GM12892 (cell line): ENCODE measurements around the gene GAS6.

ENCODE experiments used
- POLR2A ChIP-seq: IDR thresholded peaks from 2 replicates; pipeline ENCODE4 v1.6.1; 2011; ENCODE audit warnings: low read depth, low read length, control low read depth
- POLR2AphosphoS5 ChIP-seq: IDR thresholded peaks from 2 replicates; pipeline ENCODE4 v1.6.1; 2011; ENCODE audit warnings: low read depth, low read length, control low read depth
- TAF1 ChIP-seq: IDR thresholded peaks from 2 replicates; pipeline ENCODE4 v1.6.1; 2011; ENCODE audit warnings: low read depth, mild to moderate bottlenecking, control low read depth, low read length, borderline replicate concordance

DNA sequence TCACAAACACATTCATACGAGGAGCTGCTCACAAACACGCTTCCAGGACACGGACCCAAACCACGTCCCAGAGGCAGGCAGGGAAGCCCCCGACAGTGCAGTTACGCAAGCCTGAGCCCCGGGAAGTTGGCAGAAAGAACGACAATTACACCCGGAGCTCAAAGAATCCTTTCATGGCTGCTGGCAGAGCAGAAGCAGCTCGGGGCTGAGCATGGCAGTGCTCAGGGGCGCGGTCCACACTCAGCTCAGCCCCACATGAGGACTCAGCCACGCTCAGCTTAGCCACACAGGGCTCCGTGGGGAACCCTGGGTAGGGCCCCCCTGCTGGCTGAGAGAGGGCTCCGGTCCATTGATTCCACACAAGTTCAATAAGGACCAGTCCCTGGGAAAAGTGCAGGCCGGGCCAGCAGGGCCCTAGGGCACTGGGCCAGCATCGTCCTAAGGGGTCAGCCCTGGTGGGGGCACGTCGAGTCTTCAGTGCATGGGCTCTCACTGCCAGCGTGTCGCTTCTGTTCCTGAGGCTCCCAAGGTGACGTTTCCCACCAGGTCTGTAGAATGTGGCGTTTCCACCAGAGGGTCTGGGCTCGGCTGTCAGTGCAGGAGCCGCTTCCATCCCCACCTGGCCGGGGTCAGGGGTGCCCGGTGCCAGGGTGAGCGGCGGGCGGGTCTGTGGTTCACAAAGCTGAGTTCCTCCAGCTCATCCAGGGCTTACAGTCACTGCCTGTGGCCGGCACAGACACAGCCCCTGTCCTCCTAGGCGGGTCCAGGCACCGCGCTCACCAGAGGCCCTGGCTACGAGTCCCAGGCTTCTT, 23.1 kb downstream of the GAS6 start:
- TF ChIP-seq POLR2AphosphoS5 (no peak), POLR2A (no peak), TAF1 (no peak)
